Effector memory CD4-positive, alpha-beta T cell (primary cell): ENCODE data around the gene GAS7.

Experiments
- DNase-seq, 3 donors: peaks; one replicate each; pipeline ENCODE4 v3.0.0-alpha.2; 2020
- H3K27ac ChIP-seq: 2 replicates; pipeline ENCODE4 v1.7.0; 2013; ENCODE audit warnings: mild to moderate bottlenecking, low read length, moderate library complexity; ENCODE audit not compliant: insufficient read depth, poor library complexity, severe bottlenecking
- H3K27me3 ChIP-seq: replicated peaks from 2 replicates; pipeline ENCODE4 v1.7.0; 2013; ENCODE audit warnings: mild to moderate bottlenecking, low read length; ENCODE audit not compliant: insufficient read depth, control insufficient read depth, poor library complexity, severe bottlenecking
- H3K36me3 ChIP-seq: 2 replicates; pipeline ENCODE4 v1.7.0; 2013; ENCODE audit warnings: mild to moderate bottlenecking, low read length, moderate library complexity; ENCODE audit not compliant: control insufficient read depth, insufficient read depth
- H3K4me1 ChIP-seq: 2 replicates; pipeline ENCODE4 v1.7.0; 2013; ENCODE audit warnings: low read length, mild to moderate bottlenecking; ENCODE audit not compliant: control insufficient read depth, insufficient read depth, poor library complexity, severe bottlenecking
- H3K4me3 ChIP-seq: 2 replicates; pipeline ENCODE4 v1.7.0; 2013; ENCODE audit warnings: low read length, low read depth, mild to moderate bottlenecking; ENCODE audit not compliant: insufficient read depth, poor library complexity, severe bottlenecking
- H3K9me3 ChIP-seq: 2 replicates; pipeline ENCODE4 v1.7.0; 2013; ENCODE audit warnings: mild to moderate bottlenecking, low read length, moderate library complexity; ENCODE audit not compliant: control insufficient read depth

Gene GAS7

DNA sequence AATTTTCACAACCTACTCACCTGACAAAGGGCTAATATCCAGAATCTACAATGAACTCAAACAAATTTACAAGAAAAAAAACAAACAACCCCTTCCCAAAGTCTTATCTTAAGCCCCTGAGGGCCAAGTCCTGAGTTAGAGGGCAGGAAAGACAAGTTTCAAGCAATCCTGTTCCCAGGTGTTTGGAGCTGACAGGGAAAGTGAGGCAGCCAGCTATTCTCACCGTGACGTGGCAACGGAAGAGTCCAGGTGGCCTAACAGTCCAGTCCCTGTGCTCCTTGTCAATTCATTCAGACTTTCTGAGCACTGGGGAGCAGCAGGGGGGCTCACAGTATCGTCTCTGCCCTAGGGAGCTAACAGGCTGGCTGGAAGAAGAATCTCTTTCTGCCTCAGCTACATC lies 203.6 kb downstream of the GAS7 start:
- no peak for DNase-seq
- H3K27ac ChIP-seq, result no peak overlapping the region
- no peaks in the 10 kb centered on the region for H3K9me3 ChIP-seq
- H3K27me3 ChIP-seq, result no peaks in the 10 kb centered on the region
- H3K4me1 ChIP-seq, result no peaks in the 10 kb centered on the region
- H3K4me3 ChIP-seq, result no peak overlapping the region
- no peaks in the 10 kb centered on the region for H3K36me3 ChIP-seq

DNA sequence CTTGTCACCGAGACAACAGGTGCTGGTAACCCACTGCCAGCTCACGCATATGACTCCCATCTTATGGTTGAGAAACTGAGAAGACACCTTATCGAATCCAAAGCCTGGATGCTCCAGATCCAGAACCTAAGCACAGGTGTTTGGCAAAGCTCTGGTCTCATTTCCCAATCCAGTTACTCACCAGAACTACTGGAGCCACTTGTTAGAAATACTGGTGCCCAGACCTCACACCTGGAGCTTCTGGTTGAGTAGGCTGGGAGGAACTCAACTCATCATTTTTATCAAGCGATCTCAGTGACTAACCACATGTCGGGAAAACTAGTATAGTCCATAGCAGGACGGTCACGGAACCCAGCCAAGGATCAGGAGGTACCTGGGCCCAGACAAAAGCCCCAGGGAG lies 206.6 kb downstream of the GAS7 start:
- no peak for DNase-seq
- H3K36me3 ChIP-seq, result no peaks in the 10 kb centered on the region
- no peaks in the 10 kb centered on the region for H3K9me3 ChIP-seq
- no peak overlapping the region for H3K4me3 ChIP-seq
- H3K4me1 ChIP-seq, result no peaks in the 10 kb centered on the region
- H3K27ac ChIP-seq, result no peak overlapping the region
- H3K27me3 ChIP-seq, result no peaks in the 10 kb centered on the region

DNA sequence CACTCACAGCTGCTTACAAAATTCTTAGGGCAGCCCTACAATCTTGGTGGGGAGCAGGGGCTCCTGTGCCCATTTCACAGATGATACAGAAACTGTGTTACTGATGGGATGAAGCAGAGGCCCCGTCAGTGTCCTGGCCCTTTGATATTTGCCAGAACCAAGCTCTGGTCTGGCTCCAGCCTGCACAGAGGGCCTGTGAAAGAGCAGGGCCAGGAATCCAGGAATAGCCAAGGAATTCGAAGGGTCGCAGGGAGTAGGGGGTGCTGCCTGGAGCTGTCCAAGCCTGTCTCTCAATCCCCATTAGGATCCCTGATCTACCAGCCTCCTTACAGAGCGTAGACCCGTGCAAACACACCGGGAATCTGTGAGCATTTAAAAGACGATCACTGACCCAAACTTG lies 207.1 kb downstream of the GAS7 start:
- Histone ChIP-seq H3K27me3 (no peaks in the 10 kb centered on the region), H3K4me1 (no peaks in the 10 kb centered on the region)

DNA sequence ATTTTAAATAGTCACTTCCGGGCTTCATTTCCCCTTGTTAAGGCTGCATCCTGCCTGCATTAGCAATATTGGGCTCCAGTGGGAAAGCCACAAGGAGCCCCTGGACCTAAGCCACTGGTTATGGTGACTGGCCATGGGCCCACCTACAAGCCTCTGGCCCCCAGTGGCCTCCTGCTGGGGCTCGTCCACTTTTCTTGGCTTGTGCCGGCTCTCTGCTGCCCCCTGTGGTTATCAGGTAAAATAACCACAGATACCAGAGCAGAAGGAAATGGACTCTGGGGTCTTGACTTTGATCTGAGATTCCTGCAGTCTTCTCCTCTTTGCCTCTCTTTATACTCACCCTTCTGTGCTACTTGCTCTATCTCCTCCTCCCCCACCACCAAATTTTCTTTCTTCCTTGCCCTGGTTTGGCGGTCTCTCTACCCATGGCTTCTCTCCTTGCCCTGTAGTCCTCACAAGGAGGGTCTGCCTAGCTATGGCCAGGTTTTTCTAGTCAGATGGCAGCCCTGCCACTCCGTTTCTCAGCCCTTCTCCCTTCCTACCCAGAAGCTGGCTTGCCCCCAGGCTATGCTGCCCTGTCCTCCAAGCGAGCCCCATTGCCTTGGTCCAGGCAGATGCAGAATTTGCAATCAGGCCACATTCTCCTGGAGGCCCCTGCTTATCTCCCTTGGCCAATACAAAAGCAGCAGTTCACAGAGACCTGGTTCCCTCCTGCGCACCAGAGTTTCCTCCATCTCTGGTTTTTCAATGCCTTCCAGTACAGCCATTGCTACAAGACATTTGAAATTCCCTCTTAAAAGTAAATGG lies 210.4 kb downstream of the GAS7 start:
- no peak overlapping the region for H3K4me3 ChIP-seq
- no peak for DNase-seq
- H3K27me3 ChIP-seq, result no peaks in the 10 kb centered on the region
- no peaks in the 10 kb centered on the region for H3K9me3 ChIP-seq
- H3K36me3 ChIP-seq, result no peaks in the 10 kb centered on the region
- H3K4me1 ChIP-seq, result no peaks in the 10 kb centered on the region
- H3K27ac ChIP-seq, result no peak overlapping the region

More for the DNA sequence above, 207.1 kb downstream of the GAS7 start:
- DNase-seq, result no peak
- Histone ChIP-seq H3K9me3 (no peaks in the 10 kb centered on the region), H3K36me3 (no peaks in the 10 kb centered on the region), H3K4me3 (no peak overlapping the region), H3K27ac (no peak overlapping the region)

DNA sequence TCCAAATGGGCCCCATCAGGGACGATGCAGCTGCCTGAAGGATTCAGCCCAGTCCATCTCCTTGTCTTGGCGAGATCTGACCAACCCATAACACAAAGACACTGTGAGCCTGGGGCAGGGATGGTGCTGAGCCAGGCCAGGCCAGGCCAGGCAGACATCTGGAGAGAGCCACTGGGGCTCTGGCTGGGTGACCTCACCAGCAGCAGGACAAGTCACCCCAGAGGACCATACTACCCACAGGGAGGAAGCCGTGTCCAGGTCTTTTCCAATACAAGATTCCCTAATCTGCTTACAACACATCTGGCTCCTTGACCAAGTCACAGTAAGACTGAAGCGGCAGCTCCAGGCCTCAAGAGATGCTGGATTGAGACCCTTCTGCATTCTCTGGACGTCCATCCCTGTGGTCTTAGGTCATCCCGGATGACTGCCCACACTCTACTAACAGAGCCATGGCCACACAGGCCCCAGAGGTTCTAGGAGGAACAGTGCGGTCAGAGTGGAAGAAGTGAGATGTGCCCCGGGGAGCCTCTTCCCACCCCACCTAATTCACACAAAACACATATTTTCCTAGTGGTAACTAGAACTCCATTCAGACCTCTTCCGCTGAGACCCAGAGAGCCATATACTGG lies 211.5 kb downstream of the GAS7 start:
- no peaks in the 10 kb centered on the region for H3K36me3 ChIP-seq
- H3K27me3 ChIP-seq, result no peaks in the 10 kb centered on the region
- H3K4me3 ChIP-seq, result no peak overlapping the region
- no peak for DNase-seq
- H3K27ac ChIP-seq, result no peak overlapping the region
- H3K4me1 ChIP-seq, result no peaks in the 10 kb centered on the region
- H3K9me3 ChIP-seq, result no peaks in the 10 kb centered on the region

DNA sequence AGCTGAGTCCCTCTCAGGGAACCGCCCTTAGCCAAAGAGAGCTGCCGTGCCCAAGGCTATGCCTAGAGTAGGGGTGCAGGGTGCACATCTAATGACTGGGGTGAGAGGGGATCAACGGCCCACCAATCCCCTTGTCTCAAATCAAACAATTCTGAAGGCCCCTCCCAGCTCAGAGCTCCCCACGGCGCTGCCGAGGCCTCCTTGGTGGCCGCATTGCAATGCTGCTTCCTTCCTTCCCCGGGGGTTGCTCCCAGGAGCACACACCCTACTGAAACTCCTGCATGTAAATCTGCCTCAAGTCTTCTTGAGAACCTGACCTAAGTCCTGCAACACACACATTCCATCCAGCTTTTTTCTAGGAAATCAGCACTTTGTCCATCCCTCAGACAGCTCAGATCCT lies 212.8 kb downstream of the GAS7 start:
- Histone ChIP-seq H3K36me3 (no peaks in the 10 kb centered on the region), H3K9me3 (no peaks in the 10 kb centered on the region), H3K4me3 (no peak overlapping the region), H3K4me1 (no peaks in the 10 kb centered on the region), H3K27ac (no peak overlapping the region), H3K27me3 (no peaks in the 10 kb centered on the region)
- DNase-seq, result no peak

DNA sequence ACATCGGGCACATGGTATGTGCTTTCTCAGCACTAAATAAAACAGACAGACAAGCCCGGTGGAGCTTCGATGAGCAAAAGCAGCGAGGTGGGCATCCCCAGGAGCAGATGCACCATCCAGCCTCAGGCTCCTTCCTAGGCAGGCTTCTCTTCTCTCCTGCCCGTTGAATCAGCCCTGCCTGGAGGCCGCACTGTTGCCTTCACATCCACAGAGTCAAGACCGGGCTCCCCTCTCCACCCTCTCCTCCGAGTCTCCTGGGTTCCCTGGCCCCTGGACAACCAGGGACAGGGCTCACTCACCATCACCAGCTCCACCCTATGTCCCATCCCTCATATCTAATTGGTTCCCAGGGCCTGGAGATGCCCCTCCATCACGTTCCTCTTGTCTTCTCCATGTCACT lies 213.6 kb downstream of the GAS7 start:
- Histone ChIP-seq H3K4me3 (no peak overlapping the region), H3K9me3 (no peaks in the 10 kb centered on the region), H3K27ac (no peak overlapping the region), H3K27me3 (no peaks in the 10 kb centered on the region), H3K4me1 (no peaks in the 10 kb centered on the region), H3K36me3 (no peaks in the 10 kb centered on the region)
- no peak for DNase-seq

DNA sequence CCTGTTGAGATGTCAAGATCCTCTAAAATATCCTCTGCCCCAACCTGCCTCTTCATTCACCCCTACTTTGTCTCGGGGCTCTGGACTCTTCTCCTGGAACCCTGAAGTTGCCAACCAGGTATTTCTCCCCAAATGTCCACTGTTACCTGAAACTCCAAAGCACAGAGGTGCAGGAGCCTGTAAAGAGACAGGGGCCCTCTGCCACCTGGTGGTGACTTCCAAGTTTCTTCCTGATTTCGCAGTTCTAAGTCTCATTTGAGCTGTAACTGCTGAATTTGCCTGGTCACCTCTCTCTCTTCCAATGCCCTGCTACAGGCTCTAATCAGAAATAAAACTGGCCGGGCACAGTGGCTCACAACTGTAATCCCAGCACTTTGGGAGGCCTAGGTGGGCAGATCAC lies 216.2 kb downstream of the GAS7 start:
- DNase-seq, result no peak
- H3K36me3 ChIP-seq, result no peaks in the 10 kb centered on the region
- H3K4me1 ChIP-seq, result no peaks in the 10 kb centered on the region
- H3K27ac ChIP-seq, result no peak overlapping the region
- H3K4me3 ChIP-seq, result no peak overlapping the region
- H3K27me3 ChIP-seq, result no peaks in the 10 kb centered on the region
- no peaks in the 10 kb centered on the region for H3K9me3 ChIP-seq

DNA sequence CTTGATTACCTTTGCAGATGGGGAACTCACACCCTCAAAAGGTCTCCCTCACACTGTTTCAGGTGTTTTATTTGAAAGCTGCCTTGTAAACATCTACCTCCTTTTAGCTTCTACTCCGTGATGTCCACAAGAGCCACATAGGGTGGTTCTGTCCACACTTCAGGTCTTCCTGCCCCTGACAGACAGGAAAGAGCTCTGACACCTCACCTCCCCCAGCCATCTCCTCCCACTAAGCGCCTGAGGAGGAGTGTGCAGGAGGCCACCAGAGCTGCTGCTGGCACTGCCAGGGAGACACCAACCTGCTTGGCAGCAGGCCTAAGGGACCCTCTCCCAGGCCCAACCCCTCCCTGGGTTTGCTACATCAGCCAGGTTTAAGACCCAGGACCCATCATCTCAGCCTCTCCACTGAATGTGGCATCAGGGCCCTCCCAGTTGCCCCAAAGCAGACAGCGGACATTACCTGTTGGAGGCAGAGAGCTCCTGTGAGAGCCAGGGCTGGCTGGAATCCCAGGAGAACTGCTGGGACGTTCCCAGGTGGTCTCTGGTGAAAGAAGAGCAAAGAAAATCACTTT lies 217.0 kb downstream of the GAS7 start:
- no peaks in the 10 kb centered on the region for H3K9me3 ChIP-seq
- no peak for DNase-seq
- H3K36me3 ChIP-seq, result no peaks in the 10 kb centered on the region
- no peak overlapping the region for H3K27ac ChIP-seq
- no peaks in the 10 kb centered on the region for H3K4me1 ChIP-seq
- H3K27me3 ChIP-seq, result no peaks in the 10 kb centered on the region
- H3K4me3 ChIP-seq, result no peak overlapping the region

DNA sequence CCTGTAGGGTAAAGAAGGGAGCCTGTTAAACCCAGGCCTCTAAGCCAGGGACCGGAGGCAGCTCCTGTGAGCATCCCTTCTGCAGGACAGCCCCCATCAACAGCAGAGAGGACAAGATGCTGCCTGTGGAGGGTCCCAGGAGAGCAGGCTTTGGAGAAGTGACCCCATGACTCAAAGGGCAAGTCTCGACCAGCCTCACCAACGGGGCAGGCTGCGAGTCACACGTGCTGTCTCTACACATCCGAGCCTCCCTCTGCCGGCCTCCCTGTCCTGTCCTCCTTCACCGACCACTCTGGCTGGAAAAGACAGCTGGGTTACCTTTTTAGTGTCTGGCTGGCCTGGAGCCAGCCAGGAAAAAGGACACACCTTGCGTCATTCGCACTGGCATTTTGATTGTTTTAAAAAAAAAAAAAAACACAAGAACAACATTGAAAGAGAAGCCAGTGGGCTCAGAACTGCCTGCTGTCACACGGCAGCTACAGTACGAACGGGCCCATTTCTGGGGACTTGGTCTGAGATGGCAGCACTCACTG lies 218.9 kb downstream of the GAS7 start:
- no peak overlapping the region for H3K4me3 ChIP-seq

More for the DNA sequence above, 218.9 kb downstream of the GAS7 start:
- no peaks in the 10 kb centered on the region for H3K36me3 ChIP-seq
- H3K27me3 ChIP-seq, result no peaks in the 10 kb centered on the region
- no peak overlapping the region for H3K27ac ChIP-seq
- DNase-seq, result no peak
- no peaks in the 10 kb centered on the region for H3K4me1 ChIP-seq
- H3K9me3 ChIP-seq, result no peaks in the 10 kb centered on the region
